ENCODE results near the gene MARCKSL1.
"Not testable (repeated sequence)": the region's sequence is repeated elsewhere in the genome, so short reads cannot be mapped to it uniquely, and the experiment has no call there.

Gene MARCKSL1

DNA sequence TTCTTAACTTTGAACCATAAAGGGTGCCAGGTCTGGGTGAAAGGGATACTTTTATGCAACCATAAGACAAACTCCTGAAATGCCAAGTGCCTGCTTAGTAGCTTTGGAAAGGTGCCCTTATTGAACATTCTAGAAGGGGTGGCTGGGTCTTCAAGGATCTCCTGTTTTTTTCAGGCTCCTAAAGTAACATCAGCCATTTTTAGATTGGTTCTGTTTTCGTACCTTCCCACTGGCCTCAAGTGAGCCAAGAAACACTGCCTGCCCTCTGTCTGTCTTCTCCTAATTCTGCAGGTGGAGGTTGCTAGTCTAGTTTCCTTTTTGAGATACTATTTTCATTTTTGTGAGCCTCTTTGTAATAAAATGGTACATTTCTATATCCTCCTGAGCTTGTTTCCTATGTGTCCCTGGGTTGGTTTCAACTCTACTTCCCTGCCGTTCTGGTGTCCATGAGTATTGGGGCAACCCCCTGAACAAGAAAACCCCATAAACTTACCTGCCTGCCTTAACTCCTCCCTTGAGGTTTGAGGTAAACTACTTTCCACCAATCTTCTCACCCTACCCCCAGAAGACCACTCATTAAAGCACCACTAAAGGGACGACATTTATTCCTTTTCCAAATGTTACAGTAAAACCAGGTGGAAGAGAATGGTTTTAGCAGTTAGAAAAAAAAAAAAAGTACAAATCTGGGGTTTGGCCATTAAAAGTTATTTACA, 2.6 kb downstream of the MARCKSL1 start:
- DNase-seq (ENCODE audit: low read depth in 2 of 2): no peak

DNA sequence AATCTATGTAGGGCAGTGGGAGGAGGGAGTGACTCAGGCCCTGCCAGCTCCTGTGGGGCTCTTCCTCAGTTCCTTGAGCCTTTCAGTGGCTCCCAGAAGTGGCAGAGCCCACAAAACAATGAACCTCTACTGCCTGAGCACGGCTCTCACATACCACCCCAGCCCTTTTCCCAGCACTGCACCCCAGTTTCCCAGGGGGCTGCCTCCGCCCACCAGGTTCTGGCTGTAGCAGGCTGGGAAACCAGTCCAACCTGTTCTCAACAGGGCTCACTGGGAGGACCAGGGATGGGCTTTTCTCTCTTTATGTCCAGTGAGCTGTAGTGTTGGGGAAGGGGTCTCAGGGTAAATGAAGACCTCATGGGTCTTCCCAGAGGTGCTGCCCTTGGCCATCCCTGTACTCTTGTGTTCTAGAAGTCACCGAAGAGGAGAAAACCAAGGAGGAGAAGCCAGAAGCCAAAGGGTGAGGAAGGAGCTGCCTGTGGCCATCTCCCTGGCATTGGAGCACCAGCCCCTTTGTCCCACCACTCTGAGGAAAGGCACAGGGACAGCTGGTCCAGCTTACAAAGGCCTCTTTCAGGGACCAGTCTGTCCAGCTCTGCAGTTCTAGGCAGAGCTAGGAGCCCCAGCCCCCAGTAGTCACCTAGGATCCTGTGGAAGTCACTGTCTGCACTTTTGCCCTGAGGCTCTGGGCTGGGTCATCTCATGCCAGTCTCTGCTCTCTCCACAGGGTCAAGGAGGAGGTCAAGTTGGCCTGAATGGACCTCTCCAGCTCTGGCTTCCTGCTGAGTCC, 3.5 kb downstream of the MARCKSL1 start:
- DNase-seq (ENCODE audit: low read depth in 2 of 2): no peak

DNA sequence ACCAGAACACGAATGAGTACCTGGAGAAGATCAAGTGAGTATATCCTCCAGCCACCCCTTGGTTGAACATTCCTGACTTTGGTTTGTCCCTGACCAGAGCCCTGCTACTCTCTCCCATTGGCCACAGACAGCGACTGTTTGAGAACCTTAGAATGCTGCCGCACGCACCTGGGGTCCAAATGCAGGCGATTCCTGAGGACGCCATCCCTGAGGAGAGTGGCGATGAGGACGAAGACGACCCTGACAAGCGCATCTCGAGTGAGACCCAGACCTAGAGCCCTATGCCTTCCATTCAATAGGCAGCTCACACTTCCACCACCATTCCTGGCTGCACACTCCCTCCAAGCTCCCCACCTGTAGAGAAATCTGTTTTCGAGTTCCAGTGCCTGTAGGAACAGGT, 4.5 kb downstream of the MARCKSL1 start:
- DNase-seq (ENCODE audit: low read depth in 2 of 2): no peak

DNA sequence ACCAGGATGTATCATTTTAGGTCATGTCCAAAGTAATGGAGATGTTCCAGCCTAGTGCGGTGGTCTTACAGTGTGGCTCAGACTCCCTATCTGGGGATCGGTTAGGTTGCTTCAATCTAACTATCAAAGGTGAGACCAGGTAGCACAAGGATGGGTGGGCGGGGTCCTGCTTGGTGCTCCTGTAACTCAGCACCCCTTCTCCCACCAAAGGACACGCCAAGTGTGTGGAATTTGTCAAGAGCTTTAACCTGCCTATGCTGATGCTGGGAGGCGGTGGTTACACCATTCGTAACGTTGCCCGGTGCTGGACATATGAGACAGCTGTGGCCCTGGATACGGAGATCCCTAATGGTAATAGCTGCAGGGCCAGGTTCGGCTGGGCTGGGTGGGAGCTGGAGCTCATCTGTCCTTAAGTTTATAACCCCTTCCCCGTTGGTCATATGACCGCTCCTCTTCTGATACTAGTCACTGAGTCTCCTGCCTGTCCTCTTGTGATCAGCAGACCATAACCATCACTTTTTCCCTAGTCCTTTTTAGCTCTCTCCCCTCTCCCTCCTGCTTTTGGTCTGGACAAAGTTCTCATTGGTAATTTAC, 5.4 kb downstream of the MARCKSL1 start:
- no peak for DNase-seq (ENCODE audit: low read depth in 2 of 2)

DNA sequence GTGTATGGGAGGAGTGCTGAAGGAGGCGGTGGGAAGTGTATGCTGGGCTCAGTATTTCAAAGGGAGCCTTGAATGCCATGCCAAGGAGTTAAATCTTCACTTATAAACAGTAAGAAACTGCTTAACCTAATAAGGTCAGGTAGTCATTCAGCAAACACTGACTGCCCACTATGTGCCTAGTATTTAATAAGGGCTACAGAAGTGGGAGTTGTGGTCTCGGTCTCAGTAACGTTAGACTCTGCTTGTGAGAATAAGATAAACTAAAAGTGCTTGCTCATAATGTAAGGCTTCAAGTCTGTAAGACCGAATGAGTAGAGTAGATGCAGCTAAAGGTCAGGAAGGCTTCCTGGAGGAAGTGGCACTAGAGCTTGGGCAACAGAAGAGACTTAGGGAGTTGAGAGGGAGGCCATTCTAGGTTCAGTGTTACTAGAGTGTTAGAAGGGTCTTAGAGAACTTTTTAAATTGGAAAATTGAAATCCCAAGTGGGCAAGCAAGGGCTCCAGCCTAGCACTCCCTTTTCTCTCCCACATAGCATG, 6.0 kb downstream of the MARCKSL1 start:
- DNase-seq (ENCODE audit: low read depth in 2 of 2): no peak

DNA sequence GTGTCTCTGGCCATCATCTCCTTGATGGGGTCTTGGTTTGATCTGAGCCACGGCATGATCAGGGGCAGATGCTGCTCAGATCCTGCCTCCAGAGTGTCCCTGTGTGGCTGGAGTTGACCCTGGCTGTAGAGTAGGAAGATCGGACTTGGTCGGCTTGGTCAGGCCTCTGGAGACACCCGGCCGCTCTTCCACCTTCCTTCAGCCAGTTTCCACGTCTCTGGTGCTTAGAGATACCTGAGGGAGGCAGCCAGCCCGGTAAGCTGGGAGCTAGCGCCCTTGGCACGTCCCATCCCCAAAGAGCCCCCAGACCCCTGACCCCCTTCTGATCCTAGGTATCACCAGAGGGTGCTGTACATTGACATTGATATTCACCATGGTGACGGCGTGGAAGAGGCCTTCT, 8.8 kb downstream of the MARCKSL1 start:
- no peak for DNase-seq (ENCODE audit: low read depth in 2 of 2)

DNA sequence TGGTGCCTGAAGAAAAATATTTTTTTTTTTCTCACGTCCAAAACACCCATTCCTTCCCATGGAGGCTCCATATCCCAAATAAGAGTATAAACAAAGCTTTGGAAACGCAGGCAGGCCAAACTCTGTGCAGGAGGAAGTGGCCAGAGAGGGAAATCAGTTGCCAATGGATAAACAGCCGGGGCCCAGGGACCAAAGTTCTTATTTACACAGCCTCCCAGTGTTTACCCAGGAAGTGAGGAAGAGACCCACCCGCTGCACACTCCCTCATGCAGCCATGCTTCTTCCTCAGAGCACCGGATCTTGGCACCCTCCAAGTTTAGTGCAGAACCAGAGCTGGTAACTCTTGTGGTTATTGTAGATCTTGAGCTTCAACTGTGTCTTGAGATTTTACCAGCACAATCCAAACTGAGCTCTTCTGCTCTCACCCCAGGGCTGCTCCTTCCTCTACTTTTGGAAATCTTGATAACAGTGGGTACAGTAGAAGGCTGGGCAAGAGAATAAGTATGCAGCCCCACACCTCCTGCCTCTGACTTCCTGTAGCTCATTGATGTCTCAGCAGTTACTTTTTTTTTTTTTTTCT, 14.2 kb downstream of the MARCKSL1 start:
- DNase-seq (ENCODE audit: low read depth in 2 of 2): no peak

DNA sequence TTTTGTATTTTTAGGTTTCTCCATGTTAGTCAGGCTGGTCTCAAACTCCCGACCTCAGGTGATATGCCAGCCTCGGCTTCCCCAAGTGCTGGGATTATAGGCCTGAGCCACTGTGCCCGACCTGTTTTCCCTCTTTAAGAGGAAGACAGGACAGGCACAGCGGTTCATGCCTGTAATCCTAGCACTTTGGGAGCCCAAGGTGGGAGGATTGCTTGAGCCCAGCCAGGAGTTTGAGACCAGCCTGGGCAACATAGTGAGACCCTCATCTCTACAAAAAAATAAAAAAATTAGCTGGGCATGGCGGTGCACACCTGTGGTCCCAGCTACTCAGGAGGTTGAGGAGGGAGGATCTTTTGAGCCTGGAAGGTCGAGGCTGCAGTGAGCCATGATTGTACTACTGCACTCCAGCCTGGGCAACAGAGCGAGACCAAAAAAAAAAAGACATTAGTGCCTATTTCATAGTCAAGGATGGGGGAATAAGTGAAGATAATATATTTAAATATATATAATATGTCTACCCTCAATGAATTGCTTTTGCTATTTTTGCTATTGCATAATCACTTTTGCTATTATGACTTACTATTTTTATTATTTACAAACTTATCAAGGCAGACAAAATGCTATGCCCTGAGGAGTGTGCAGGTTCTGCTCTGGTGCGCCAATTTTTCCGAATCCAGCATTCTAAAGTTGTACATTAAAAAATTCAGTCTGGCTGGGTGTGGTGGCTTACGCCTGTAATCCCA, 17.7 kb downstream of the MARCKSL1 start:
- no peak for DNase-seq (ENCODE audit: low read depth in 2 of 2)

DNA sequence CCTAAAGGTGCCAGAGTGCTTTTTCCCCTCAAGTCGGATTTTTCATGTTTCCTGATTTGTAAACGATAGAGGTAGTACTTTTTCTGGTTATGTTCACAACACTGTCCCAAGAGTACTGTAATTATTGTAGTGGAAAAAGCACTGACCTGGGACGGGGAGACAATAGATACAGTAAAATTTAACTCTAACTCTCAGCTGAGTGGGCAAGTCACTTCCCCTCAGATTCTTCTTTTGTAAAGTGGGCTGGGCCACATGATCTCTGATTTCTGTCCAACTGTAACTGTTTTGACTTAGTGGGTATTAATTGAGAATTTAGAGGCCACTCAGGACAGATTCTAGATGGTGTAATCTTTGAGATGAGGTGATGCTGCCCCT, 19.1 kb downstream of the MARCKSL1 start:
- DNase-seq (ENCODE audit: low read depth in 2 of 2): no peak

DNA sequence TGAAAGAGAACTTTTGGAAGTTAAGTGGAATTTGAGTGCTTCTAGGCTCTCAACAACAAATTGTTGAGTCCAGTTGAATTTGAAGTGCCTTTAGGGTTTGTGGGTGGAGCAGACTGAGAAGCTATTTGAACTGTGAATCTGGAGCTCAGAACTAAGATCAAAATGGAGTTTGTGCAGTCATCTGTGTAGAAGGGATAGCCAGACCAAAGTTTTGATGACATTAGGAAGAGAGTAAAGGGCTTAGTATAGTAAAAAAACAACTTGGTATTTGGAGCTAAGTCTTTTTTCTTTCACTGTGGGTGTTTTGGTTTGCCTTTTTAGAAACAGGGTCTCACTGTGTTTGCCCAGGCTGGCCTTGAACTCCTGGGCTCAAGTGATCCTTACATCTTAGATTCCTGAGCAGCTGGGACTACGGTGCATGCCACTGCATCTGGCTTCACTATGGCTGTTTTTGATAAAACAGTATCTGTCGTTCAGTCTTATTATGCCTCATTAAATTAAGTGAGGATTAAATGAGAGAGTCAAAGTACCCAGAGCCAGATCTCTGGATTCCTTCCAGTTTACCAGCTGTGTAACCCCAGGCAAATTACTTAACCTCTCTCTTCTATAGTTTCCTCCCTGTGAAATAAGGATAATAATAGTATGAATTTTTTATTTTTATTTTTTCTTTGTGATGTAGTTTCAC, 24.2 kb downstream of the MARCKSL1 start:
- DNase-seq (ENCODE audit: low read depth in 2 of 2): no peak

DNA sequence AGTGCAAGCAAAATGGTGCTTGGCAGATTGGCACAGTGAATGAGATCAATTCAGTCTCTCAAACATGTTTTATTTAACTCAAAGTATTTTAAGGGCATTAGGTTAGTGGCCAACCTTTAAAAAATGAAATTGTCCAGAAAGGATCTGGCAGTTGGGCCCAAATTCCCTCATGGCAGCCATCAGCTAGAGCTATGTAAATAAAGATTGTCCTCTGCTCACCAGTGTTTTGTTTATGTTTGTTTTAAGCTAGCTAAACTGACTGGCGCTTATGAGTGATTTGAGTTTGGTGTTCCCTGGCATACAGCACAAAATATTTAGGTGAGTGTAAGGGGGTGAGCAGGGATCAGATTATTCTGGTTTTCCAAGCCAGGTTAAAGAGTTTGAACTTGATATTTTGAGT, 26.1 kb downstream of the MARCKSL1 start:
- DNase-seq (ENCODE audit: low read depth in 2 of 2): no peak

DNA sequence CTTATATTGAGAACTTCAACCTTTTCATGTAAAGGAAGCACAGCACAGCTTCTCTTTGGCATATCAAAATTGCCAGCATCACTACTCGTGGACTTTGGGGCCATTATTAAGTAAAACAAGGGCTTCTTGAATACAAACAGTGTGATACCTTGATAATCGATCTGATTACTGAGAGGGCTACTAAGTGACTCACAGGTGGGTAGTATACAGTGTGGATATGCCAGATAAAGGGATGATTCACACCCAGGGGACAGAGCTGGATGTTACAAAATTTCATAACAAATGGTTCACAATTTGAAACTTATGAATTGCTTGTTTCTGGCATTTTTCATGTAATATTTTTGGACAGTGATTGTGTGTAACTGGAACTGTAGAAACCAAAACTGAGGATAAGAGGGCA, 28.7 kb downstream of the MARCKSL1 start:
- no peak for DNase-seq (ENCODE audit: low read depth in 2 of 2)

DNA sequence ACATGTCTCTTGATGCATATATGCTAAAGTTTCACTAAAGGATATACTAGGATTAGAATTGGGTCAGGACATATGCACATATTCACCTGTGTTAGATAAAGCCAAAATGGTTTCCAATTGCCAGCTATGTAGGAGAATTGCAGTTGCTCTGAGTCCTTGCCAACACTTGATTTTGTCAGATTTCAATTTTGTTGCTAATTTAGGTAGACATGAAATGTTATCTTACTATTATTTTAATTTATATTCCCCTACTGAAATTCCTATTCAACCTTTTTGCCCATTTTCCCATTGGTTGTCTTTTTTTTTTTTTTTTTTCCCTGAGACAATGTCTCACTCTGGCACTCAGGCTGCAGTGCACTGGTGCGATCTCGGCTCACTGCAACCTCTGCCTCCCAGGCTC, 30.7 kb downstream of the MARCKSL1 start:
- DNase-seq (ENCODE audit: low read depth in 2 of 2): no peak

DNA sequence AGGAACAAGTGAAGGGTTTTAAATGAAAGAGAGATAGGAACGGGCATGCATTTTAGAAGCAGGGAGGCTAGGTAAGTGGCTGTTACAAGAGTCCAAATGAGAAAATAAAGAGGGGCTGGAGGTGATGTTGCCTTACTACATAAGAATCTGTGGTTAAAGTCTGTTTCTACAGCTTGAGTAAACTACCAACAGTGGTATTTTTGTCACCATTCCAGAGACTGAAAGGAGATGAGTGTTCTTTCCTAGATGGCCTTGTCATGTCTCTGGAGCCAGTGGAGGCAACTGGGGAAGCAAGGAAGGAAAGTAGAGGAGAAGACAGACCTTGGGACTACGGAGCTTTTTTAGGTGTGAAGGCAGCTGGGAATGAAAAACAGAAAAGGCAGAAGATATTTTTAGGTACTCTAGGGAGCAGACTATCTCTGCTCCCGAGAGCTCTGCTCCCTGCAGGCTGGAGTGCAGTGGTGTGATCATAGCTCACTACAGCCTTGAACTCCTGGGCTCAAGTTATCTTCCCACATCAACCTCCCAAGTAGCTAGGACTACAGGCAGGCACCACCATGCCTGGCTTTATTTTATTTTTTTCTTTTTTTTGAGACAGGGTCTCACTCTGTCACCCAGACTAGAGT, 31.9 kb downstream of the MARCKSL1 start:
- no peak for DNase-seq (ENCODE audit: low read depth in 2 of 2)

DNA sequence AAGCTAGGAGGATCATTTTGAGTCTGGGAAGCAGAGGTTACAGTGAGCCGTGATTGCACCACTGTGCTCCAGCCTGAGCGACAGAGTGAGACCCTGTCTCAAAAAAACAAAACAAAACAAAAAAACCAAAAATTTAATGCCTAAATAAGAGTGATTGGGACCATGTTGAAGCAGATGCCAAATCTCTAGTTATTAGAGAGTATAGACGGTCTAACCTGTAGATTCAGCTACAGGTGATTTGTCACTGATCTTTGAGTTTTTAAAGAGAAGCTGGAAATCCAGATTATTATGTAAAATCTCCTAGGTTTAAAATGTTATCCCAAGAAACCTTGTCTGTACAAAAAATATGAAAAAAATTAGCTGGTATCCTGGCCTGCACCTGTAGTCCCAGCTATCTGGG, 32.7 kb downstream of the MARCKSL1 start:
- DNase-seq (ENCODE audit: low read depth in 2 of 2): no peak

DNA sequence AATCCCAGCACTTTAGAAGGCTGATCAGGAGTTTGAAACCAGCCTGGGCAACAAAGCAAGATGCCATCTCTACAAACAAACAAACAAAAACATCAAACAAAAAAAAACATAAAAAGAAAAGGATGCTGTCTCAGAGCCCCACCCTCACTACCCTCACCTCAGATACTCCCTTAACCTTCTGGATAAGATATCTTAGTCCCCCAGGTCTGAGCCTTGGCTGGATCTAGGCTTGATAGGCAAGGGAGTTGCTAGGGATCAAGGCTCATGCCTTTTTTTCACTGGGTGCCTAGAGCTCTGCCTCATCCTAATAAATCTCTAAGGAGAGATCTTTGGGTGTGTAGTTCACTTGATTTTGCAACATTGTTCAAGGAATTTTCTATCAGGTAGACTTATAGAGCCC, 36.7 kb downstream of the MARCKSL1 start:
- no peak for DNase-seq (ENCODE audit: low read depth in 2 of 2)

DNA sequence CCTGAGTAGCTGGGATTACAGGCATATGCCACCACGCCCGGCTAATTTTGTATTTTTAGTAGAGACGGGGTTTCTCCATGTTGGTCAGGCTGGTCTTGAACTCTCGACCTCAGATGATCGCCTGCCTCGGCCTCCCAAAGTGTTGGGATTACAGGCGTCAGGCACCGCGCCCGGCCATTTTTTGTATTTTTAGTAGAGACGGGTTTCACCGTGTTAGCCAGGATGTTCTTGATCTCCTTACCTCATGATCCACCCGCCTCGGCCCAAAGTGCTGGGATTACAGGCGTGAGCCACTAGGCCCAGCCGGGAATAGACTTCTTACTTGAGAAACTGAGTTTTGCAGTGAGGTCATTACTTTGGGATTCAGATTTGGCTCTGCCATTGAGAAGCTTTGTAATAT, 37.8 kb downstream of the MARCKSL1 start:
- DNase-seq (ENCODE audit: low read depth in 2 of 2): not testable (repeated sequence)

DNA sequence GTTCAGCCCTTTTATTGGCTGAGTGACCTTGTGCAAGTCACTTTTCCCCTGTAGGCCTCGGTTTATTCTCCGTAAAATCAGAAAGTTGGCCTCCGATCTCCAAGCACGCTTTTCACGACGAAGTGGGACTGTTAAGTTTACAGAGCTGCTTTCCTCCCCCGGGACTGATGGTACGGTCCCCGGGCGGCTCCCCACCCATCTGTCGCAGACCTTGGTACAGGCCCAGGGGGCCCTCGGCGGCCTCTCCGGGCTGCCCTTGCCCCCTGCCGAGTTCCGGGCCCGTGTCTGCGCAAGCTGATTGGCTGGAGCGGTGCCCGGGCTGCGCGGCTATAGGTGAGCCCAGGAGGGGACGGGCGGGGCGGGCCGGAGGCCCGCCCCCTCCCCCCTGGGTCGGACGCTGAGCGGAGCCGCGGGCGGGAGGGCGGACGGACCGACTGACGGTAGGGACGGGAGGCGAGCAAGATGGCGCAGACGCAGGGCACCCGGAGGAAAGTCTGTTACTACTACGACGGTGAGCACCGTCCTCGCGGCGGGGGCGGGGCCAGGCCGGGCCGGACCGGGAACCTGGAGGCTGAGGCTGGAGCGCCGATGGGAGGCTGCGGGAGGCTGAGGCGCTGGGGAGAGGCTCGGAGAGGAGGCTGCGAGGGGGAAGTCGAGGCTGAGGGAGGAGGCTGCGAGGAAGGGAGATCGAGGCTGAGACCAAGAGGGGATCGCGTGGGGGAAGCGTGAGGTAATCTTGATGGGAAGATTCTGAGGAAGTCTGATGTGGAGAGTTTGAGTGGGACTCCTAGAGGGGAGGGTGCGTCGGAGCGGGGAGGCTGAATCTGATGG, 44.1 kb downstream of the MARCKSL1 start, which contains the start of gene HDAC1:
HDAC1 (plus strand) TSS at position 376 of the 831 bp plus-strand sequence; CDS start at position 463, 87 bp downstream.
- peak; percentile 94 to 96 for DNase-seq (ENCODE audit: low read depth in 2 of 2)

DNA sequence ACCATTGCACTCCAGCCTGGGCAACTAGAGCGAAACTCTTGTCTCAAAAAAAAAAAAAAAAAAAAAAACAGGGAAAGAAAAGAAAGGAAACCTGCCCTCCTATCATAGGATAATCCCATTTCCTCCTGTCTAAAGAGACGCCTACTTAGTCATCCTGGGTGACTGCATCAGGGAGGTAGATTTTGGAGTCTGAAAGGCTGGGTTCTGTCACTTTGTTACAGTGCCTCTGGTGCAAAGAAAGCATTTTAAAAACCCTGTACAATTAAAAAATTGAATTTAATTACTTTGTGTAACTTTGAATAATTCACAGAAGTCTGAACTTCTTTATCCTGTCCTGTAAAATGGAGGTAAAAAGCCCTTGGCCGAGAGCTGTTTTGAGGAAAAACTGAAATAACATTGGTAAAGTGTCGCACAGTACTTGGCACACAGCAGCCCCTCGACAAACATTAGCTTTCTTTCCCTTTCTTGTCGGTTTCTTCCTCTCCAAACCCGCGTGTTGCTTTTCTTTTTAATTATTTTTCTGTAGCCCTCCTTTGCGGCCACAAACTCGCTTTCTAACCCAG, 44.8 kb downstream of the MARCKSL1 start:
- no peak for DNase-seq (ENCODE audit: low read depth in 2 of 2)
